Activated CD4-positive, alpha-beta T cell treated with anti-CD3 and anti-CD28 coated beads, Interleukin-2, Interleukin-4, amounts not matched to agents 100 ng/mL and 50 ng/mL, durations not matched to agents 16 hours and 8 hours (primary cell): ENCODE measurements around the gene GPX7.

ENCODE experiments used
- DNase-seq: peaks from one replicate; pipeline ENCODE4 v3.0.0-alpha.2; 2020; ENCODE audit warnings: low spot score

The GPX7 gene

DNA sequence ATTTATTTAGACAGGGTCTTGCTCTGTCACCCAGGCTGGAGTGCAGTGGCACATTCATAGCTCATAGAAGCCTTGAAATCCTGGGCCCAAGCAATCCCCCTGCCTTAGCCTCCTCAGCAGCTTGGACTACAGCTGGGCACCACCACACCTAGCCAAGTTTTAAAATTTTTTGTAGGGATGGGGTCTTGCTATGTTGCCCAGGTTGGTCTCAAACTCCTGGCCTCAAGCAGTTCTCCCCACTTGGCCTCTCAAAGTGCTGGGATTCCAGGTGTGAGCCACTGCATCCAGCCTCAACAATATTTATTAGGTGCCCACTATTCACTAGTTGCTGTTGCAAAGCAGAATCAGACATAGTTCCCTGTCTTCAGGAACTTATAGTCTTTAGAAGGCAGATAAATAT is 14.1 kb upstream of the GPX7 start:
- DNase-seq, result no peak

DNA sequence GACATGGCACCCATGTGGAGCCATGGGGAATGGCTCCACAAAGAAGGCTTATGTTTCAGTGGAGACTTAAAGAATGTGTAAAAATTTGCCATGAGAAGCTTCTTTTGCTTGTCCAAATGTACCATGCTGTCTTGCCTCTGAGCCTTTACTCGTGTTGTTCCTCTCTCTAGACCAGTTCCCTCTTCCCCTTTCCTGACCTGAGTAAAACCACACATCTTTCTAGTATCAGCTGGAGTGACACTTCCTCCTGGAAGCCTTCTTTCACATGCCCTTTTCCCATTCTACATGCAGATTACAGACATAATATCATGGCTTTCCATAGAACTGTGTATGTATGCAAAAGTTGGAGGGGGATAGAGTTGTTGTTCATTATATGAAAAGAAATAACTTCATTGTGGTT is 13.6 kb upstream of the GPX7 start:
- DNase-seq, result no peak

DNA sequence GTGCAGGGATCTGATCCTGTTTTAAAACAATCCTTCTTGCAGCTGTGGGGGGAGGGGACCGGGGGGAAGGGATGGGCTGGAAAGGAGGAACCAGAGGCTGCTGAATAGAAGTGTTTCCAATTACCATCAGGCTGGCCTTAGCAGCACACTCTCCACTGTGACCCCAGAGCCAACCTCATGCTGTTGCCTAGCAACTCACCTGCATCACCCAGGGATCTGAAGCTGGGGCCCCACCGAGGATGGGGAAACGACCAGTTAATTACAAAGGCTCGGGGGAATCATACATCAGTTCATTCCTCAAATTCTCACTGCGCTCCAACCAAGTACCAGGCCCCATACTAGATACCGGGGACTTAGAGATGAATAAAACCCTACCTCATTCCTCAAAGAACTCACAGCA is 11.9 kb upstream of the GPX7 start:
- no peak for DNase-seq

DNA sequence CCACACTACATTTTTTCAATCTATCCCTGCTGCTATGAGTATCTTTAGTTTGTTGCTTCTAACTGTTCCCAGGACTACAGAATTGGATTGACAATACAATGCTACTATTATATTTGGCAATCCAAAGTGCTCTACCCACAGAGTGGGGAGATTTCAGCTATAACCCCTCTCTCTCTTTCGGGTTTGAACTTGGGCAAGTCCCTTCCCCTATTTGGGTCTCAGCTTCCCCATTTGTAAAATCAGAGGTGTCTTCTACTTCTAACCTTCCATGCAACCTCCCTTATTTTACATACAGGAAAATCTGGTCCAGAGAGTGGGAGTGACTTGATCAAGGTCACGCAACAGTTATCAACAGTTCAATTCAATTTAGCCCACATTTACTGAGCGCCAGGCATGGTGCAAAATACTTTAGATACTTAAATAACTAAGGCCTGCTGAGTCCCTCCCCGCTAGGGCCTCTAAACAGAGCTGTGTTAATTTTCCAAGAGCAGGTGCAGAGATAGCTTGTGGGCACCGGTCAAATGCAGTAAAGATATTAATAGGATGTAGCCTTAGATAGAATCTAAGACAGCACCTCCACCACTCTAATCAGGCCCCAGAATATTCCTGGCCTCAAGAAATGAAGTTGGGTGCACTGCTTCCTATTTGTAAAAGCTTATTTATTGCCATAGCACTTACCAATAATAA is 9.4 kb upstream of the GPX7 start:
- DNase-seq, result no peak

DNA sequence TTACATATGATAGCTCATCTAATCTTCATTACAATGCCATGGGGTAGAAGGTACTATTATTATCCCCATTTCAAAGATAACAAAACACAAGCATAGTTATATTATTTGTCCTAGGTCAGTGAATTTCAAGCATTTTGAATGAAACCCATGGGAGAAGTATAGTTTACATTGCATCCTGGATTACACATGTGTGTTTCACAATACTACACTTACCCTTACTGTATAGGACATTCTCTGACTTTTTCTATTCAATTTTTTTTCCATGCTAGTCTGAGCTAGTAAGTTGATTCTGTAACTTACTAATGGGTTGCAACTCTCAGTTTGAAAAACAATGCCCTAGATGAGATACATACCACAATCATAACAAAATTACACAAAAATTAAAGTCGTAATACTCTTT is 8.7 kb upstream of the GPX7 start:
- no peak for DNase-seq

DNA sequence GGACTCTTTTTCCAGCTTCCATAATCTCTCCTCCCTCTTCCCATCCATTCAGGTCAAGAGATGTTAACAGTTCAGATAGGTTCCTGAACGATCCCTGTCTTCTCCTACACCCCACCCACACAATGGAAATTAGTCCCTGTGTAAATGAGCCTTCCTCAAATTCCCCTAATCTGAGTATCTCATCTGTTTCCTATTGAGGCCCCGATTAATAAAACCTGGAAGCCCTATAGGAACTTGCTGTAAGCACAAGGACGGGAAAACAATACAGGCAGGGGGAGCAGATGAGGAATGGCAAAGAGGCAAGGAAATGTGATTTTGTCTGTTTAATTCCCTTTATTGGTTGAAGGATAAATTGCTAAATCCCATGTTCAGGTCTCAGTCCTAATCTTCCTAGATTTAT is 7.1 kb upstream of the GPX7 start:
- DNase-seq, result no peak

DNA sequence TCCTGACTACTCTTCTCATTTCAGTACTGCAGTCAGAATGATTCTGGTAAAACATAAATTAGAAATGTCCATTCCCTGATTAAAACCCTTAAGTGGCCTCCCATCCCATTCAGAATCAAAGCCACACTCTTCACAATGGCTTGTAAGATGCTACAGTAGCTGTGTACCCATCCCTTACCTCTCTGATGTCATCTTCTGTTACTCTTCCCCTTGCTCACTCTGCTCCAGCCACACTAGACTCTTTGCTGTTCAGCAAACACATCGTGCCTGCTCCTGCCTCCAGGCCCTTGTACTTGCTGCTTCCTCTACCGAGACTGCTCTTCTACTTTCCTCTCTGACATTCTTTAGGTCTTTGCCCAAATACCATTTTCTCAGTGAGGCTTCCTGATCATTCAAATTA is 4.3 kb upstream of the GPX7 start:
- DNase-seq, result no peak

DNA sequence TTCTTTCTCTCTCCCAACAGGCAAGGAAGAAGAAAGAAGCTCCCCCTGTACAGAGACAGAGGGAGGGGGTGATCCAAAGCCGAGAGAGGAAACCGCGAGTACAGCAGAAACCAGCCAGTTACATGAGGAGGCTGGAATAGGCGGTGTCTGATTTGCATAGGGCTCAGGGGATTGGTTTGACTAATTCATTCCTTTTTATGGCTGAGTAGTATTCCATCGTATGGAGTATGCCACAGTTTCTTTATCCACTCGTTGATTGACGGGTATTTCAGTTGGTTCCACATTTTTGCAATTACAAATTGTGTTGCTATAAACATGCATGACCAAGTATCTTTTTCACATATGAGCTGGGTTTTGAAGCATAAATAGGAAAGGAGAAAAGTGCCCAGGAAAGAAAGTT is 3.4 kb upstream of the GPX7 start:
- DNase-seq, result no peak

DNA sequence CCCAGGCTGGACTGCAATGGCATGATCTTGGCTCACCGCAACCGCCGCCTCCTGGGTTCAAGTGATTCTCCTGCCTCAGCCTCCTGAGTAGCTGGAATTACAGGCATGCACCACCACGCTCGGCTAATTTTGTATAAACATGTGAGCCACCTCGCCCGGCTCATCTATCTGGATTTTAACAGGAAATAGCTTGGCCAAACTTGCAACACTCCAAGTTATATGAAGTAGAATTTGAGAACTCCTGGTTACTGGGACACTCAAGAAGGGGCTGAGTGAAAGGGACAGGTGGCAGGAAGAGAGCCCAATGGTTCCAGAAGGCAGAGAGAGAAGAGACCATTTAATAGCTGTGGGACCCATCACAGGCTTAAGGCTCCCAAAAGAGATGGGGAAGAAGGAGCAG is 2.9 kb upstream of the GPX7 start:
- DNase-seq, result no peak

DNA sequence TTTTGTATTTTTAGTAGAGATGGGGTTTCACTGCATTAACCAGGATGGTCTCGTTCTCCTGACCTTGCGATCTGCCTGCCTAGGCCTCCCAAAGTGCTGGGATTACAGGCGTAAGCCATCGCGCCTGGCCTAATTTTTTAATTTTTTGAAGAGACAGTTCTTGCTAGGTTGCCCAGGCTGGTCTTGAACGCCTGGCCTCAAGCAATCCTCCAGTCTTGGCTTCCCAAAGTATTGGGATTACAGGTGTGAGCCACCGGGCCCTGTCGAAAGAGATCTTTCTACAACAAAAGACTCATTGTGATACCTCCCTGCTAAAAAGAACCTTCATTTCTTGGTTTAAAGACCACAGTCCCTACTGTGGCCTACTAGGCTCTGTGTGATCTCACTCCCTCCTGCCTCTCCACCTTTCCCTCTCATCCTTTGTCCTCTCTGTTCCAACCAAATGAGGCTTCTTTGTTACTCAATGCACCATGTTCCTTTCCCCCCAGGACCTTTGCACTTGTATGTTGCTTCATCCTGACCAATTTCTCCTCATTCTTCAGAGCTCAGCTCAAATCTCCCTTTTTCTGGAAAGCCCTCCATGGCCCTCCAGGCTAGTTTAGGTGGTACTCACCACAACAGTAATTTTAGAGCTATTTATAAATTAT is 1.5 kb upstream of the GPX7 start:
- DNase-seq, result no peak

DNA sequence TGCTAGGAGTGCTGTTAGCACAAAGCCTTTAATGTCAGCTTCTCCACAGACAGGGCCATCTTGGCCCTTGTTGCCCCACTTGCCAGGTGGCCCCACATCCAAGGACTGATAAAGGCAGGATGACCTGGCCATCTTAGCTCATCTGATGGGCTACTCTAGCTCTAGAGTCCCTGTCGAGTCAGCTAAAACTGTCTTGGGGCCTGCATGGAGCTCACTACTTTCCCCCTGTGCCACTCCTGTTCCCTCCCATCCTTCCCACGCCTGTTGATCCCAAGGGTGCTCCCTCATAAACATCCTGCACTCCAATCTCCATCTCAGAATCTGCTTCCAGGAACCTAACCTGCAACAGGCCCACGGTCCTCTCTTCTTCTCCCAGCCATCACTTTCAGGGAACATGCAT is 652 bp upstream of the GPX7 start:
- no peak for DNase-seq

DNA sequence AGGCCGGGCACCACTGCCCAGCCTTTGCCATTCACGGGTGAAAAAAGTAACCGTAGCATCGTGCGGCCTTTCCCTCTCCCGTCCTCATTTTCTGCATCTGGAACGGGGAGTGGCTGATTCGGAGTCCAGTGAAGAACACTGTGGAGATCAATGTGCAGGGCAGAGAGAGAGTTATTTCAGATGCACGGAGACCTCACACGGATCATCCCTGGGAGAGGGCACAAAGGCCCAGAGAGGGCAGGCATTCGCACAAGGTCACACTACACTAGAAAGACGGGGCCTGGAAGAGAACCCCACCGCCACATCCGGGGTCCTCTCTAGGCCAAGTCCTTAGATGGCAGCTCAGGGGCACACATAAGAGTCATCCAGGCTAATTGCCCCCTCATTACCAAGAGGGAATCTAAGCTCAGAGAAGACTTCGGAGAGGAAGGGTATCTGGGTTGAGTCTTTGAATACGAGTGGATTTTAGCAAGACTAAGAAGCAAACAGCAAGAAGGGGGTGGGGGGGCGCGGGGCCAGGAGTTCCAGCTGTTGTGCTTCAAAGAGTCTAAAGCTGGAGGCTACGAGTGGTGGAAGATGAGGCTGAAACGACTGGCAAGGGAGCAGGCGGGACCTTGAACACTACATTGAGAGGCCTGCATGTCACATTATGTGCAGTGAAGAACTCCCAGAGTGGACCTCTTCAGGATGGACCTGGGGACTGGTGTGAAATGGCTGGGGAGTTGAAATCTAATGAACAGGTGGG is 857 bp downstream of the GPX7 start:
- DNase-seq, result no peak

DNA sequence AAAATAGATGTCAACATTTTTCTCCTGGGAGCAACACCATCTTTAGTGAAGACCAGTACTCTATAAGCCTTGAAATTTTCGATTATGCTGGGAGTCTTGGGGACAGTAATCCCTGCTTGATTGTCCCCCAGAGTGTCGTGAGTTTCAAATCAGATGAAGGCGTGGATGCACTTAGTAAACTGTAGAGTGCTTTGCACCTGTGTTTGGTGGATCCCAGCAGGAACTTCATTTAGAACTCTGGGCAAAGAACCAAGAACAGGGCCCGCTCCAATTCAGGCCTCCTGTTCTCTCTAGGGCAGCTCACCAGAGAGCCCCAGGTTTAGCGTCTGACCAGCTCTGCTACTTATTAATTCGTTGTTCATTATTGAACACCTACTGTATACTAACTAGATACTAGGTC is 1.5 kb downstream of the GPX7 start:
- no peak for DNase-seq

DNA sequence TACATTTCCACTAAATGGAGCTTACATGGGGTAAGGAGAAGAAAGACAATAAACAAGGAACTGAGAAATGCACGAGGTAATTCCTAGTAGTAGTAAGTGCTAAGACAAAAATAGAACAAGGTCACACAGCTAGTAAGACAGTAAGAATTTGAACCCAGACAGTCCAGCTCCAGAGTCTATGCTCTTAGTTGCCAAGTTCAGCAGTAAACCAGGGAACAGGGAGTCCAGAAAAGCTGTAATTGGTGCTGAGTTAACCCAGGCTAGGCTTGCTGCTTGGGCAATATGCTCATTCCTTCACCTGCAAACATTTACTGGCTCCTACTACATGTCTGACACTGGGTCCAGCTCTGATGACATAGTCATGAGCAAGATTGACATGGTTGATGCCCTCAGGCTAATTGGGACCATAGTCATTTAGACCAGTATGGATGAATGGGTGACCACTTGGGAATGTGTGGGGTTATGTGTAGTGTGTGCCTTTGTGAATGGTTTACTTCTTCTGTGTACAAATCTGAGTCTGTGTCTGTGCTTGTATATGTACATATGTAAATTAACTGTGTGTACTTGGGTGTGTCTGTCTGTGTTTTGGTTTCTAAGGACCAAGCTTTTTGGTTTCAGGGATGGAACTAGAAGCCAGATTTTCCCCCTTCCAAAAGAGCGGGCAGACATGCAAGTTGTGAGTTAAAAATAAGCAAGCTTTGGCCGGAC is 2.0 kb downstream of the GPX7 start:
- DNase-seq, result no peak

DNA sequence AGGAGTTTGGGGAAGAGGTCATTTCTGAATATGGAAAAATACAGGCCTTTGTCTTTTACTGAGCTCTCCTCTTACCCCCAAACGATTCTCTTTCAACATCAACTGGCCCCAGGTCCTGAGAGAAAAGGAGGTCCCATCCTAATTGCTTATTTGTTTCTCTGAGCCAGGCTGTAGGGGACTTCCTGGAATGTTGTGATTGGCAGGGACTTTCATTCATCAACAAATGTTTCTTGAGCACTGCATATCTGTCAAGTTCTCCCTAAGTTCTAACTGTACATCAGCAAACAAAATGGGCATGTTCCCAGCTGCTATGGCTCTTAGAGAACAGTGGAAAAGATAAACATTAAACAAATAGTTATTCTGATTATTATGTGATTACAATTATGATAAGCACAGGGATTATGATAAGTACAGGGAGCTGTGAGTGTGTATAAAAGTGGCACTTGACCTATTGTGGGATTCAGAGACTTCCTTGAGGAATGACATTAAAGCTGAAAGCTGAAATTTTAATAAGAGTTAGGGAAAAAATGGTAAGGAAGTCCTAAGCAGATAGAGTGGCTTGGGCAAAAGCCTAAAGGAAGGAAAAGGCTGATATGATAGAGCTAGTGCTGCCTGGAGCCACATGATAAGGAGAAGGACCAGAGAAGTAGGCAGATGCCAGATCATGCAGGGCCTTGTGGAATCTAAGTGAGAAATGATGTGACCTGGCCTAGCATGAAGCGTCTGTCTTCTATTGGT is 11.6 kb downstream of the GPX7 start:
- DNase-seq, result no peak

DNA sequence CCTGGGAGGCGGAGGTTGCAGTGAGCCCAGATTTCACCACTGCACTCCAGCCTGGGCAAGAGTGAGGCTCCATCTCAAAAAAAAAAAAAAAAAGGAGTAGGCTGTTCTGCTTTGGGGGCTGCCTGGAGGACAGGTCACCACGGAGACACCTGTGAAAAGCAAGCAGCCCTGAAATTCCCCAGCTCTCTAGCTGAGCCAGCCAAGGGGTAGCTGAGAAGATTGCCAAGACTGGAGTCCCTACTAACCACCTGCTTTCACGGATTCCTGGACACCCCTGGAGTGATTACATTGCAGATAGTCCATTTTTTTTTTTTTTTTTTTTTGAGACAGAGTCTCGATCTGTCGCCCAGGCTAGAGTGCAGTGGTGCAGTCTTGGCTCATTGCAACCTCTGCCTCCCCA is 12.5 kb downstream of the GPX7 start:
- DNase-seq, result no peak

DNA sequence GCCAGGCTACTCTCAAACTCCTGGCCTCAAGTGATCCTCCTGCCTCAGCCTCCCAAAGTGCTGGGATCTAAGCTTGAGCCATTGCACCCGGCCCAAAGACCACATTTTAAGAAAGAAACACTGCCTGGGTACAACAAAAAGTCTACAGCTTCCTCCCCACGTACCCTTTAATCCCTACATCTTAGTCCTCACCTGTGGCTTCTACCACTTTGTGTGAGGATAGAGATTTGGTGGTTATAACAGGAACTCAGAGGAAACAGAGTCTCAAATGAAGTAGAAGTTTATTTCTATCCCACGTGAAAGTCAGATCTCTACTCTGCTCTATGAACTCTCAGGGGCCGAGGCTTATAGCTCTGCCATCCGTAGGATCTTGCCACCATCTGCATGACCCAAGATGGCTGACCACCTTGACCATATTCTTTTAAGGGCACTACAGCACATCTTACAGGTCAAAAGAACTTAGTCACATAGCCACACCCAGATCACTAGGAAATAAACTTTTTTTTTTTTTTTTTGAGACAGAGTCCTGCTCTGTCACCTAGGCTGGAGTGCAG is 13.4 kb downstream of the GPX7 start:
- no peak for DNase-seq

DNA sequence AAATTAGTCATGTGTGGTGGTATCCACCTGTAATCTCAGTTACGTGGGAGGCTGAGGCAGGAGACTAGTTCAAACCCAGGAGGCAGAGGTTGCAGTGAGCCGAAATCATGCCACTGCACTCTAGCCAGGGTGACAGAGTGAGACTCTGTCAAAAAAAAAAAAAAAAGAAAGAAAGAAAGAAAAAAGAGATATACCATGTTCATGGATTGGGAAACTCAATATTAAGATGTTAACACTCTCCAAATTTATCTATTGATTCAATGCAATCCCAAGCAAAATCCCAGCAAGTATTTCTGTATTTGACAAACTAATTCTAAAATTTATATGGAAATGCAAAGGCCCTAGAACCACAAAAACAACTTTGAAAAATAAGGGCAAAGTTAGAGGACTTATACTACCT is 19.8 kb downstream of the GPX7 start:
- DNase-seq, result no peak

DNA sequence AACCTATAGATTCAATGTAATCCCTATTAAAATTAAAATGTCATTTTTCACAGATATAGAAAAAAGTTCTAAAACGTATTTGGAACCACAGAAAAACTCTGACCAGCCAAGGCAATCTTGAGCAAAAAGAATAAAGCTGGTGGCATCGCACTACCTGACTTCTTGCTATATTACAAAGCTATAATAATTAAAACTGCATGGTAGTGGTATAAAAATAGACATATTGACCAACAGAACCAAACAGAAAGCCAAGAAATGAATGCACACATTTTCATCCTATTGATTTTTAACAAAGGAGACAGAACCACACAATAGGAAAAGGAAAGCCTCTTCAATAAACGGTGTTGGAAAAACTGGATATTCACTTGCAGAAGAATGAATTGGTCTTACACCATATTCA is 21.6 kb downstream of the GPX7 start:
- no peak for DNase-seq

DNA sequence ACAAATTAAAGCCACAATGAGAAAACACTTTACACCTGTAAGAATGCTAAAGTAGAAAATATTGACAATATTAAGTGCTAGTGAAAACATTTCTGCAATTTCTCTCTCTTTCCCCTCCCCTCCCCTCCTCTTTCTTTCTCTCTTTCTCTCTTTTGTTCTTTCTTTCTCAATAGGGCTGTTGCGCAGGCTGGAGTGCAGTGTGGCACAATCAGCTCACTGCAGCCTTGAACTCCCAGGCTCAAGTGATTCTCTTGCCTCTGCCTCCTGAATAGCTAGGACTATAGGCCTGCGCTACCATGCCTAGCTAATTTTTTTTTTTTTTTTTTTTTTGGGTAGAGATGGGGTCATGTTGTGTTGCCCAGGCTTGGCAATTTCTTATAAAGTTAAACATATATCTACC is 24.9 kb downstream of the GPX7 start:
- DNase-seq, result no peak

DNA sequence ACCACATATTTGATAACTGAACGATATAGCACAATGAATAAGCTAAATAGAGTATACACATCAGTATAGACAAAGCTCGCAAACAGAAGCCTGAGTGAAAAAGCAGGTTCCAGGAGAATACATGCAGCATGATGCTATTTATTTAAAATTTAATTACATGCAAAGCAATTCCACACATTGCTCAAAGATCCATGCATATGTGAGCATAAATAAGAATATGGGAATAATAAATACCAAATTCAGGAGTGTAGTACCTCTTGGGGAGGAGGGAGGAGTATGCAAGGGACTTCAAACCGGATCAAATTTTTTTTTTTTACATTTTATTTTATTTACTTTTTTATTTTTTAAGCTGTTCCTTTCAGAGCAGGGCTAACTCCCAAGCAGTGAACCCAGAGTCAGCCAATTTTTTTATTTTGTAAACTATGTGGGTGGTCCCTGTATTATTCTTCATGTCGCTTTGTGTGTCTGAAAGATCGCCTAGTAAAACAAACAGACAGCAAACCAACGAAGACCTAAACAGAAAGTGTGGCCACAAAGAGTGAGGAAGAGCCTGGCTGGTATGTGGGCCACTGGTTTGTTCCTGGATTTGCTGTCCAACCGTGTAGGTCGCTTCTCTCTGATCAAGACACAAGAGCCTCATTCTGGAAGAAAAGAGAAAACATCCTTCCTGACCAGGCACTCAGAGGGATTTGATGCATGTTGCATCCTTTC is 26.6 kb downstream of the GPX7 start:
- no peak for DNase-seq

DNA sequence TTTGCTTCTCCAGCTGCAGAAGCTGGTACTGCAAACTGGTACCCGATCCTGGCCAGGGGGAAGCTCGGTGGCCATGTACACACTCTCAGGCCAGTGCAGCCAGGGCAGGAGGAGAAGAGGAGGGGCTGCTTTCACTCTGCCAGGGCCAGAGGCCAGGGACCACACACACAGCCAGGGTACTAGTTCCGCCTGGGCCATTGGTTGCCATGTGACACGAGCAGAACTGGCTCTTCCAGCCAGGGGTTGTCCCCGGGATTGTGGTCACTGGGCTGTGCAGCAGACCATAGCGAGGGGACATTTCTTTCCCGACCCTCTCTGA is 27.1 kb downstream of the GPX7 start:
- no peak for DNase-seq
